Muscle of leg (tissue), 11 donors: ENCODE results near the gene BCAS3. TPM values are rescaled to one million over a fixed set of nuclear protein-coding genes. Genes with fewer than 3 reads are reported as not detected.

Experiments
- DNase-seq: peaks from one replicate; pipeline ENCODE4 v3.0.0; 2013
- H3K27ac ChIP-seq: one replicate; pipeline ENCODE4 v1.5.1; 2013; ENCODE audit warnings: mild to moderate bottlenecking, low read length, control low read depth
- H3K27me3 ChIP-seq: one replicate; pipeline ENCODE4 v1.6.1; 2013; ENCODE audit warnings: low read length; ENCODE audit not compliant: control insufficient read depth, insufficient read depth
- H3K36me3 ChIP-seq: one replicate; pipeline ENCODE4 v1.6.1; 2013; ENCODE audit warnings: low read length; ENCODE audit not compliant: control insufficient read depth, insufficient read depth
- H3K4me1 ChIP-seq: one replicate; pipeline ENCODE4 v1.6.1; 2013; ENCODE audit warnings: low read length; ENCODE audit not compliant: control insufficient read depth, insufficient read depth
- H3K4me3 ChIP-seq: one replicate; pipeline ENCODE4 v1.5.1; 2013; ENCODE audit warnings: low read length, control low read depth
- H3K9me3 ChIP-seq: replicated peaks from 2 replicates; pipeline ENCODE4 v1.6.1; 2013; ENCODE audit warnings: low read depth, low read length; ENCODE audit not compliant: control insufficient read depth
- WGBS: methylation state at CpG from one replicate; pipeline ENCODE4 v1.1.5; 2013; ENCODE audit warnings: missing lambda C conversion rate; ENCODE audit not compliant: insufficient coverage; 5-methylcytosine and 5-hydroxymethylcytosine counted together
- polyA plus RNA-seq, 8 donors: library from polyadenylated mRNA; unstranded; fragments of 120-200 nt; gene quantifications; one replicate each; pipeline versions ENCODE4 v1.2.1 to v1.2.3, GENCODE V29; 2013; ENCODE audit warnings: inconsistent platforms in 1 of 8, low replicate concordance in 1 of 8; ENCODE audit not compliant: insufficient read length in 8 of 8, insufficient read depth in 1 of 8
- total RNA-seq: library from RNA; stranded (reverse); fragments of 120-200 nt; gene quantifications from one replicate; pipeline ENCODE4 v1.2.4, GENCODE V29; 2013

Gene BCAS3
- total and polyA plus RNA-seq, 9 donors = 7.6 to 15.8 (median 9.5) TPM

- DNase-seq = peak; percentile 86
- Histone ChIP-seq H3K4me1 (peaks cover 9% of the 10 kb centered on the region), H3K9me3 (no peaks in the 10 kb centered on the region), H3K27me3 (no peaks in the 10 kb centered on the region), H3K36me3 (no peaks in the 10 kb centered on the region), H3K4me3 (no peak overlapping the region), H3K27ac (peak overlapping the region; percentile 37)
- WGBS = 0% methylated on average over 1 of the region's 11 CpGs
Measured at GRCh38 chr17:61126473-61127249, 449.0 kb downstream of the BCAS3 start.

- Histone ChIP-seq H3K9me3 (no peaks in the 10 kb centered on the region), H3K27ac (peak overlapping the region; percentile 74), H3K4me1 (peaks cover 9% of the 10 kb centered on the region), H3K27me3 (no peaks in the 10 kb centered on the region), H3K36me3 (no peaks in the 10 kb centered on the region), H3K4me3 (no peak overlapping the region)
- no CpG with 5 or more reads among the region's 2 CpGs for WGBS
- DNase-seq = no peak
Measured at GRCh38 chr17:61127960-61128359, 450.3 kb downstream of the BCAS3 start.

GRCh38 chr17:61128661-61129115 lies 451.0 kb downstream of the BCAS3 start:
- Histone ChIP-seq H3K27me3 (no peaks in the 10 kb centered on the region), H3K27ac (peak overlapping the region; percentile 74), H3K36me3 (no peaks in the 10 kb centered on the region), H3K4me1 (peaks cover 9% of the 10 kb centered on the region), H3K9me3 (no peaks in the 10 kb centered on the region), H3K4me3 (no peak overlapping the region)
- DNase-seq = peak; percentile 76
- 5% methylated on average over 4 of the region's 8 CpGs for WGBS

- H3K4me1 ChIP-seq = peaks cover 9% of the 10 kb centered on the region
- H3K27me3 ChIP-seq = no peaks in the 10 kb centered on the region
- peak overlapping the region; percentile 48 for H3K27ac ChIP-seq
- H3K36me3 ChIP-seq = no peaks in the 10 kb centered on the region
- H3K9me3 ChIP-seq = no peaks in the 10 kb centered on the region
- DNase-seq = no peak
- H3K4me3 ChIP-seq = no peak overlapping the region
- WGBS = 58% methylated on average over 3 of the region's 7 CpGs
Measured at GRCh38 chr17:61129267-61130254, 451.9 kb downstream of the BCAS3 start.

- WGBS = 89% methylated on average over 2 of the region's 4 CpGs
Measured at GRCh38 chr17:61130330-61130729, 452.7 kb downstream of the BCAS3 start.

GRCh38 chr17:61131585-61131984 lies 453.9 kb downstream of the BCAS3 start:
- H3K4me3 ChIP-seq = no peak overlapping the region
- peaks cover 11% of the 10 kb centered on the region for H3K4me1 ChIP-seq
- DNase-seq = no peak
- H3K27me3 ChIP-seq = no peaks in the 10 kb centered on the region
- no peaks in the 10 kb centered on the region for H3K36me3 ChIP-seq
- no peaks in the 10 kb centered on the region for H3K9me3 ChIP-seq
- H3K27ac ChIP-seq = no peak overlapping the region
- 20% methylated on average over 1 of the region's 2 CpGs for WGBS

More at GRCh38 chr17:61130330-61130729, 452.7 kb downstream of the BCAS3 start:
- Histone ChIP-seq H3K9me3 (no peaks in the 10 kb centered on the region), H3K27me3 (no peaks in the 10 kb centered on the region), H3K4me3 (no peak overlapping the region), H3K4me1 (peaks cover 9% of the 10 kb centered on the region), H3K36me3 (no peaks in the 10 kb centered on the region), H3K27ac (no peak overlapping the region)
- no peak for DNase-seq

- 75% methylated on average over 1 of the region's 4 CpGs for WGBS
- H3K4me1 ChIP-seq = peaks cover 9% of the 10 kb centered on the region
- H3K4me3 ChIP-seq = no peak overlapping the region
- H3K27me3 ChIP-seq = no peaks in the 10 kb centered on the region
- H3K9me3 ChIP-seq = no peaks in the 10 kb centered on the region
- no peak for DNase-seq
- no peak overlapping the region for H3K27ac ChIP-seq
- no peaks in the 10 kb centered on the region for H3K36me3 ChIP-seq
Measured at GRCh38 chr17:61132524-61132923, 454.9 kb downstream of the BCAS3 start.

- H3K4me3 ChIP-seq = no peak overlapping the region
- no peaks in the 10 kb centered on the region for H3K27me3 ChIP-seq
- H3K4me1 ChIP-seq = peaks cover 4% of the 10 kb centered on the region
- DNase-seq = no peak
- no peak overlapping the region for H3K27ac ChIP-seq
- H3K36me3 ChIP-seq = no peaks in the 10 kb centered on the region
- H3K9me3 ChIP-seq = no peaks in the 10 kb centered on the region
- WGBS = 86% methylated on average over 1 of the region's 1 CpG
Measured at GRCh38 chr17:61133853-61134252, 456.2 kb downstream of the BCAS3 start.

- no peak overlapping the region for H3K27ac ChIP-seq
Measured at GRCh38 chr17:61134551-61135235, 457.0 kb downstream of the BCAS3 start.

More at GRCh38 chr17:61134551-61135235, 457.0 kb downstream of the BCAS3 start:
- Histone ChIP-seq H3K9me3 (no peaks in the 10 kb centered on the region), H3K27me3 (no peaks in the 10 kb centered on the region), H3K36me3 (no peaks in the 10 kb centered on the region), H3K4me3 (no peak overlapping the region), H3K4me1 (peaks cover 2% of the 10 kb centered on the region)
- no peak for DNase-seq
- WGBS = 100% methylated on average over 1 of the region's 6 CpGs
